Measurements from ENCODE around the gene FUT6.

Gene FUT6

GRCh38 chr19:5826531-5827341 is 12.8 kb downstream of the FUT6 start:
- peaks cover 37% of the 10 kb centered on the region for H3K27me3 ChIP-seq
- peaks cover 21 to 23% of the 10 kb centered on the region in 2 experiments for H3K4me1 ChIP-seq (ENCODE audit: control insufficient read depth in 1 of 2, insufficient read depth in 1 of 2, low read depth in 1 of 2, low read length in 1 of 2)
- no peak for TF ChIP-seq CTCF (IDR thresholded peaks at IDR 0.05)
- H3K9me3 ChIP-seq: no peaks in the 10 kb centered on the region
- H3K4me3 ChIP-seq (ENCODE audit: low read depth in 1 of 2, low read length in 1 of 2): peak overlapping the region; percentile 73 to 83
- H3K36me3 ChIP-seq: no peaks in the 10 kb centered on the region
- no peak overlapping the region for H3K27ac ChIP-seq

GRCh38 chr19:5825178-5825577 is 14.3 kb downstream of the FUT6 start:
- Histone ChIP-seq H3K36me3 (no peaks in the 10 kb centered on the region), H3K27me3 (peaks cover 36% of the 10 kb centered on the region), H3K4me3 (ENCODE audit: low read depth in 1 of 2, low read length in 1 of 2) (no peak overlapping the region), H3K9me3 (no peaks in the 10 kb centered on the region), H3K4me1 (ENCODE audit: control insufficient read depth in 1 of 2, insufficient read depth in 1 of 2, low read depth in 1 of 2, low read length in 1 of 2) (peaks cover 21 to 23% of the 10 kb centered on the region in 2 experiments), H3K27ac (no peak overlapping the region)
- TF ChIP-seq CTCF (IDR thresholded peaks at IDR 0.05): no peak

- Histone ChIP-seq H3K27ac (no peak overlapping the region), H3K4me1 (ENCODE audit: control insufficient read depth in 1 of 2, insufficient read depth in 1 of 2, low read depth in 1 of 2, low read length in 1 of 2) (peaks cover 21 to 23% of the 10 kb centered on the region in 2 experiments), H3K9me3 (no peaks in the 10 kb centered on the region), H3K4me3 (ENCODE audit: low read depth in 1 of 2, low read length in 1 of 2) (no peak overlapping the region), H3K36me3 (no peaks in the 10 kb centered on the region), H3K27me3 (peaks cover 32% of the 10 kb centered on the region)
- no peak for TF ChIP-seq CTCF (IDR thresholded peaks at IDR 0.05)
Observed at GRCh38 chr19:5824751-5825150, 14.8 kb downstream of the FUT6 start.

GRCh38 chr19:5823579-5824281 is 15.8 kb downstream of the FUT6 start:
- Histone ChIP-seq H3K36me3 (no peaks in the 10 kb centered on the region), H3K4me3 (ENCODE audit: low read depth in 1 of 2, low read length in 1 of 2) (no peak overlapping the region), H3K9me3 (no peaks in the 10 kb centered on the region), H3K27me3 (peaks cover 22% of the 10 kb centered on the region), H3K4me1 (ENCODE audit: control insufficient read depth in 1 of 2, insufficient read depth in 1 of 2, low read depth in 1 of 2, low read length in 1 of 2) (peaks cover 15 to 17% of the 10 kb centered on the region in 2 experiments), H3K27ac (no peak overlapping the region)
- TF ChIP-seq CTCF (IDR thresholded peaks at IDR 0.05): no peak

DNA sequence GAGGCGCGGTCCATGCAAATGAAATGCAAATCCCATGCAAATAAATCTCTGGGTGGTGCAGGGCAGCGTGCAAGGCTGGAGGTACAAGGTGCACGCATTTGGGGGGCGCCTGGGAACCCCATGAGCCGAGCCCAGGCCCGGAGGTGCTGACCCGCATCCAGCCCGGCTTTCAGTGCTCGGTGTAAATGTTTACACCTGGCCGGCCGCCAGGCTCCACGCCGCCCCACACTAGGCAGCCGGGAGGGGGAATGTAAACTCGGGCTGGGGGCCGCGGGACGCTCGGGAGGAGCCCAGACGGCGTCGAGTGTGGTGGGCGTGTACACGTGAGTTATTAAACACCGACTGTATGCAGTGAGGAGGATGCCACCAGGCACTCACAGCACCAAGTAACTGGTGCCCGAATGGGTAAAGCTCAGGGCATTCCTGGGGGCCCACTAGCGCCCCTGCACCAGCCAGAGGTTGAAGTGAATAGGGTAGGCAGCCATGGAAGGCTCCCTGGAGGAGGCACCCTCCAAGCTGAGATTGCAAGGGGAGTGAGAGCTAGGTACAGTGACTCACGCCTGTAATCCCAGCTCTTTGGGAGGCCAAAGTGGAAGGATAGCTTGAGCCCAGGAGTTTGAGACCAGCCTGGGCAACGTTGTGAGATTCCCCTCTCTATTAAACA is 17.2 kb downstream of the FUT6 start:
- Histone ChIP-seq H3K27ac (no peak overlapping the region), H3K27me3 (peaks cover 14% of the 10 kb centered on the region), H3K9me3 (no peaks in the 10 kb centered on the region), H3K4me1 (ENCODE audit: control insufficient read depth in 1 of 2, insufficient read depth in 1 of 2, low read depth in 1 of 2, low read length in 1 of 2) (peaks cover 8% of the 10 kb centered on the region in 2 experiments), H3K36me3 (no peaks in the 10 kb centered on the region), H3K4me3 (ENCODE audit: low read depth in 1 of 2, low read length in 1 of 2) (no peak overlapping the region)
- TF ChIP-seq CTCF (IDR thresholded peaks at IDR 0.05): no peak

Data from neutrophil (primary cell).